ENCODE results near the gene BTF3. TPM values are rescaled to one million over a fixed set of nuclear protein-coding genes. Genes with fewer than 3 reads are reported as not detected.
"Not testable (repeated sequence)": the region's sequence is repeated elsewhere in the genome, so short reads cannot be mapped to it uniquely, and the experiment has no call there.

The BTF3 gene
- total and polyA plus RNA-seq, 4 donors, result 370 to 645 (median 516) TPM

DNA sequence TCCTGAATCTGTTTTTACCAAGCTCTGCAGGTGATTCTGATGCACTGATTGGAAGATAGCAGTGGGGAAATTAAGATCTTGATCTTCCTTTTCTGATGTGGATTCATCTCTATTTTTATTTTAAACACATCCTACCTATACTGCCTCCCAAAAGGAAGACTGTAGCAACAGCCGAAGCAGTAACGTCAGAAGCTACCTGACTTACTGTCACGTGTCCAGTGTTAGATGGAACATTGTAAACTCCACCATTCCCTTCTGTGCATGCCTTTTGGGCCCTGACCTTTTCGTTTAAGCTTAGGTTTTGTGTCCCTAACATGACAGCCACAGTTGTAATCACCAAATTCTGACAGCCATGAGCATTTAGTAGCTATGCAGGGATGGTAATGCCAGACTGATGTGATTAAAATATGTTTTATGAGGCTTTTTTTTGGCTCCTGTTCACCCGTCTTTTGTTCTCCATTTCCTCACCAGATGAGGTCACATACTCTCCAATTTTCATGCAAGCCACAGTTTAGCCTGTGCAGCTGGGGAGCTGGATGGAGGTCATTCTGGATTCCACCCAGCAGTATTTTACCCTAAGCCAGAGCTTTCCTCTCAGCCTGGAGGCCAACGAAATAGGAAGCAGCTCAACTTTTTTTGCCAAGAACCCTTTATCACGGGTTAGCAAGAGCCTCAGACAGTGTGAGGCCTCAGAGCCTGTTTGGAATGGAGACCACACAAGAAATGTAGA is 34.1 kb upstream of the BTF3 start:
- Histone ChIP-seq H3K4me3 (no peak overlapping the region), H3K36me3 (ENCODE audit: control insufficient read depth in 4 of 4, insufficient read depth in 4 of 4, low read length in 4 of 4) (no peaks in the 10 kb centered on the region), H3K9me3 (ENCODE audit: control insufficient read depth in 4 of 4, insufficient read depth in 3 of 4, low read length in 3 of 4) (no peaks in the 10 kb centered on the region), H3K27ac (ENCODE audit: low read depth in 1 of 2, low read length in 1 of 2) (no peak overlapping the region), H3K27me3 (ENCODE audit: control insufficient read depth in 3 of 3, insufficient read depth in 3 of 3, low read length in 2 of 3) (peaks cover 0 to 2% (median 0%) of the 10 kb centered on the region in 3 donors), H3K9ac (ENCODE audit: insufficient read depth in 1 of 2, low read length in 2 of 2) (no peak overlapping the region), H3K4me1 (ENCODE audit: control insufficient read depth in 5 of 5, insufficient read depth in 5 of 5, low read length in 5 of 5) (peaks cover 0 to 10% (median 5%) of the 10 kb centered on the region in 5 donors)
- peak; percentile 78 to 92 (median 87) for DNase-seq
- no peak for ATAC-seq (ENCODE audit: insufficient read depth, low FRiP score)
- no peak for TF ChIP-seq CTCF (IDR thresholded peaks at IDR 0.05; ENCODE audit: control extremely low read depth, extremely low read depth)
- WGBS, 2 donors, result 50 to 63% methylated on average over 7 of the region's 7 CpGs

DNA sequence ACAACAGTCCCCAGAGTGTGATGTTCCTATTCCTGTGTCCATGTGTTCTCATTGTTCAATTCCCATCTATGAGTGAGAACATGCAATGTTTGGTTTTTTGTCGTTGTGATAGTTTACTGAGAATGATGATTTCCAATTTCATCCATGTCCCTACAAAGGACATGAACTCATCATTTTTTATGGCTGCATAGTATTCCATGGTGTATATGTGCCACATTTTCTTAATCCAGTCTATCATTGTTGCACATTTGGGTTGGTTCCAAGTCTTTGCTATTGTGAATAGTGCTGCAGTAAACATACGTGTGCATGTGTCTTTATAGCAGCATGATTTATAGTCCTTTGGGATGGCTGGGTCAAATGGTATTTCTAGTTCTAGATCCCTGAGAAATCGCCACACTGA is 29.6 kb upstream of the BTF3 start:
- not testable (repeated sequence) for H3K36me3 ChIP-seq (ENCODE audit: control insufficient read depth in 4 of 4, insufficient read depth in 4 of 4, low read length in 4 of 4); H3K4me3 ChIP-seq; H3K4me1 ChIP-seq (ENCODE audit: control insufficient read depth in 5 of 5, insufficient read depth in 5 of 5, low read length in 5 of 5); ATAC-seq (ENCODE audit: insufficient read depth, low FRiP score); H3K9me3 ChIP-seq (ENCODE audit: control insufficient read depth in 4 of 4, insufficient read depth in 3 of 4, low read length in 3 of 4); DNase-seq; H3K27me3 ChIP-seq (ENCODE audit: control insufficient read depth in 3 of 3, insufficient read depth in 3 of 3, low read length in 2 of 3); H3K9ac ChIP-seq (ENCODE audit: insufficient read depth in 1 of 2, low read length in 2 of 2); H3K27ac ChIP-seq (ENCODE audit: low read depth in 1 of 2, low read length in 1 of 2)
- 82 to 87% methylated on average over 3 of the region's 3 CpGs for WGBS, 2 donors

GRCh38 chr5:73469878-73470277 is 28.4 kb upstream of the BTF3 start:
- Histone ChIP-seq H3K36me3 (ENCODE audit: control insufficient read depth in 4 of 4, insufficient read depth in 4 of 4, low read length in 4 of 4) (no peaks in the 10 kb centered on the region), H3K4me3 (no peak overlapping the region), H3K27me3 (ENCODE audit: control insufficient read depth in 3 of 3, insufficient read depth in 3 of 3, low read length in 2 of 3) (peaks cover 0 to 2% (median 0%) of the 10 kb centered on the region in 3 donors), H3K9ac (ENCODE audit: insufficient read depth in 1 of 2, low read length in 2 of 2) (no peak overlapping the region), H3K9me3 (ENCODE audit: control insufficient read depth in 4 of 4, insufficient read depth in 3 of 4, low read length in 3 of 4) (peaks cover 0 to 4% (median 0%) of the 10 kb centered on the region in 4 donors), H3K27ac (ENCODE audit: low read depth in 1 of 2, low read length in 1 of 2) (no peak overlapping the region), H3K4me1 (ENCODE audit: control insufficient read depth in 5 of 5, insufficient read depth in 5 of 5, low read length in 5 of 5) (peaks cover 0 to 4% (median 0%) of the 10 kb centered on the region in 5 donors)
- ATAC-seq (ENCODE audit: insufficient read depth, low FRiP score), result no peak
- WGBS, 2 donors, result 90 to 95% methylated on average over 8 of the region's 8 CpGs
- DNase-seq, result no peak
- no peak for TF ChIP-seq CTCF (IDR thresholded peaks at IDR 0.05; ENCODE audit: control extremely low read depth, extremely low read depth)

- Histone ChIP-seq H3K9ac (ENCODE audit: insufficient read depth in 1 of 2, low read length in 2 of 2) (no peak overlapping the region), H3K27me3 (ENCODE audit: control insufficient read depth in 3 of 3, insufficient read depth in 3 of 3, low read length in 2 of 3) (peaks cover 0 to 5% (median 5%) of the 10 kb centered on the region in 3 donors), H3K9me3 (ENCODE audit: control insufficient read depth in 4 of 4, insufficient read depth in 3 of 4, low read length in 3 of 4) (peaks cover 0 to 4% (median 0%) of the 10 kb centered on the region in 4 donors), H3K4me1 (ENCODE audit: control insufficient read depth in 5 of 5, insufficient read depth in 5 of 5, low read length in 5 of 5) (no peaks in the 10 kb centered on the region), H3K27ac (ENCODE audit: low read depth in 1 of 2, low read length in 1 of 2) (no peak overlapping the region), H3K4me3 (no peak overlapping the region), H3K36me3 (ENCODE audit: control insufficient read depth in 4 of 4, insufficient read depth in 4 of 4, low read length in 4 of 4) (no peaks in the 10 kb centered on the region)
- TF ChIP-seq CTCF (IDR thresholded peaks at IDR 0.05; ENCODE audit: control extremely low read depth, extremely low read depth), result no peak
- DNase-seq (no peak), ATAC-seq (ENCODE audit: insufficient read depth, low FRiP score) (no peak)
These were observed 26.6 kb upstream of the BTF3 start for GRCh38 chr5:73471654-73472053.
